Right kidney (tissue), 1 donor: ENCODE measurements around the gene ZBTB43.
"Not testable (repeated sequence)": the region's sequence is repeated elsewhere in the genome, so short reads cannot be mapped to it uniquely, and the experiment has no call there.

ENCODE experiments used
- DNase-seq: peaks from one replicate; pipeline ENCODE4 v3.0.0-alpha.2; 2016

Gene ZBTB43

GRCh38 chr9:126788634-126789349, 16.0 kb upstream of the ZBTB43 start:
- no peak for DNase-seq

GRCh38 chr9:126790561-126790960, 14.3 kb upstream of the ZBTB43 start:
- DNase-seq, result no peak

- DNase-seq, result no peak
Observed at GRCh38 chr9:126791406-126792230, 13.2 kb upstream of the ZBTB43 start.

GRCh38 chr9:126793686-126794417, 11.0 kb upstream of the ZBTB43 start:
- DNase-seq, result no peak

- DNase-seq, result no peak
Observed at GRCh38 chr9:126794441-126794840, 10.4 kb upstream of the ZBTB43 start.

- DNase-seq, result no peak
Observed at GRCh38 chr9:126796758-126797157, 8.1 kb upstream of the ZBTB43 start.

GRCh38 chr9:126797903-126798302, 6.9 kb upstream of the ZBTB43 start:
- no peak for DNase-seq

GRCh38 chr9:126799034-126799433, 5.8 kb upstream of the ZBTB43 start:
- no peak for DNase-seq

- no peak for DNase-seq
Observed at GRCh38 chr9:126802318-126803059, 2.4 kb upstream of the ZBTB43 start.

- no peak for DNase-seq
Observed at GRCh38 chr9:126804198-126804695, 593 bp upstream of the ZBTB43 start.

- DNase-seq, result no peak
Observed at GRCh38 chr9:126805554-126806262, 868 bp downstream of the ZBTB43 start.

GRCh38 chr9:126806336-126806735, 1.5 kb downstream of the ZBTB43 start:
- DNase-seq, result no peak

GRCh38 chr9:126809068-126809467, 4.2 kb downstream of the ZBTB43 start:
- no peak for DNase-seq

- not testable (repeated sequence) for DNase-seq
Observed at GRCh38 chr9:126810221-126810620, 5.4 kb downstream of the ZBTB43 start.

GRCh38 chr9:126813072-126813471, 8.2 kb downstream of the ZBTB43 start:
- DNase-seq, result no peak

GRCh38 chr9:126814091-126814490, 9.3 kb downstream of the ZBTB43 start:
- no peak for DNase-seq

- DNase-seq, result not testable (repeated sequence)
Observed at GRCh38 chr9:126817615-126818014, 12.8 kb downstream of the ZBTB43 start.

GRCh38 chr9:126818482-126818881, 13.6 kb downstream of the ZBTB43 start:
- DNase-seq, result no peak

GRCh38 chr9:126819482-126819881, 14.6 kb downstream of the ZBTB43 start:
- DNase-seq, result no peak

GRCh38 chr9:126822278-126822677, 17.4 kb downstream of the ZBTB43 start:
- DNase-seq, result no peak

- no peak for DNase-seq
Observed at GRCh38 chr9:126822873-126823272, 18.0 kb downstream of the ZBTB43 start.
